GM19468 (cell line): Measurements from ENCODE around the gene DGLUCY.

Source experiments
- ATAC-seq: cut with Tn5 transposase; IDR thresholded peaks from one replicate; pipeline ENCODE4 v1.9.1; 2021; ENCODE audit warnings: mild to moderate bottlenecking, moderate library complexity, moderate number of reproducible peaks; ENCODE audit not compliant: unreplicated experiment; ENCODE audit errors: extremely low read depth

Gene DGLUCY

GRCh38 chr14:91269076-91269991 lies 155.5 kb downstream of the DGLUCY start:
- ATAC-seq, result no peak

GRCh38 chr14:91270188-91270587 lies 156.3 kb downstream of the DGLUCY start:
- no peak for ATAC-seq

- no peak for ATAC-seq
Measured at GRCh38 chr14:91270619-91271018, 156.7 kb downstream of the DGLUCY start.

GRCh38 chr14:91271639-91272038 lies 157.8 kb downstream of the DGLUCY start:
- ATAC-seq, result no peak

GRCh38 chr14:91272341-91273272 lies 158.7 kb downstream of the DGLUCY start:
- no peak for ATAC-seq

GRCh38 chr14:91273273-91273884 lies 159.5 kb downstream of the DGLUCY start:
- no peak for ATAC-seq

- no peak for ATAC-seq
Measured at GRCh38 chr14:91273885-91274273, 160.0 kb downstream of the DGLUCY start.

GRCh38 chr14:91274796-91275195 lies 160.9 kb downstream of the DGLUCY start:
- no peak for ATAC-seq
